OCI-M2 (cell line): ENCODE data around the gene CLIC3.

Source experiments
- DNase-seq: peaks from one replicate; lab custom pipeline; 2025; ENCODE audit not compliant: unreplicated experiment; lab: John Stamatoyannopoulos, UW

Gene CLIC3

DNA sequence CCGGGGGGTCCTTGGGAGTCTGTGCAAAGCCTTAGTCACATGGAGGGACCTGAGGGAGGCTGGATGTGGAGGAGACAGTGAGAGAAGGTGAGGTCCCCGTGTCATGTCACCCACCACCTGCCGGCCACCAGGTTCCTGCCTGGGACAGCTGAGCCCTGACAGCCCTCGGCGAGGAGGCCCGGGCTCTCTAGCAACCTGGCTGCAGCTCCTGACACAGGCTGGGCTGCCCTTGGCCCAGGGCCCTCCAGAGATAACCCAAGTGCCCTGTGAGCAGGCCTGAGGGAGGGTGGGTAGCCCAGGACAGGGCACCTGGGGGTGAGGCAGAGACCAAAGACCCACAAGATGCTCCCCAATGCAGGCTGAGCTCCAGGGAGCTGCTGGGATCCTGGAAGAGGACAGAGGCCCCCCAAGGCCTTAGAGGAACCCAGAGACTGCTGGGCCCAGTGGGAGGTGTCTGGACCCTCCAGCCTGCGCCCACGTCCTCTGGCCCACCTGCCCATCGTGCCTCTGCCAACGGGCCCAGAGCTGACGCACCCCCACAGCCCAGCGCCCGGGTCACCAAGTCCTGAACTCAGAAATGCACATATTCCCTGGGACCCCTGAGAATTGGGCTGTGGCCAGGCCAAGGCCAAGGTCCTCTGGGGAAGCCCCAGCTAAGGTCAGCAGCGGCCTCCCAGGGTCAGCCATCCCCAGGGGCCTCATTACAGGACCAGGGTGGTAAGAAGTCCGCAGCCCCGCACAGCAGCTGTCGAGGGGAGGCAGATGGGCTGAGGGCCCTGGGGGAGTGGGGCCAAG lies 27.8 kb downstream of the CLIC3 start:
- no peak for DNase-seq

DNA sequence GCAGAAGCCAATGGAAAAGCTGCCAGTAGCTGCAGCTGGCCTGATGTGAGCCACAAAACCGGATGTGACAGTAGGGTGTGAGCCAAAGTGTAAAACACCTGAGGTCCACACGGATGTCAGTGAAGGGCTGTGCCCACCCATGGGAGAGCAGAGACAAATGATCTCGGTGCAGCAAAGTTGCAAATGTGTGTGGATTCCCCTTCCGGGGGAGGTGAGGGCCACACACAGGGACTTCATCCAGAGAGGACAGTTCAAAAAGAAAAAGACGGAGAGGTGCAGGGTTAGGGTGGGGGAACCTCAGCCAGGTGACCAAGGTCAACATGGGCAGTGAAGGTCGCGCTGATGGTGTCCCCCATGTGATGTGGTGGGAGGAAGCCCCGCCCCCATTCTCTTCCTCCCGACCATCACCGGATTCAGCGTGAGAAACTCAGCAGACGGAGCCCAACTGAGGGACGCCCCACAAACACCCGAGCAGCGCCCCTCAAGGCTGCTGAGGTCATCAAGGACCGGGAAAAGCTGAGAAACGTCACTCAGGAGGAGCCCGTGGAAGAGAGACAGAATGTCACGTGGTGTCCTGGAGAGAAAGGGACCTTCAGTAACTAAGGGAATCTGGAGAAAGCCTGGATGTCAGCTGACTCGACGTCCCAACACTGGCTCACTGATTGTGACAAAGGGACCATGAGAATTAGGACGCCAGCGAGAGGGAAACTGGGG lies 30.4 kb downstream of the CLIC3 start:
- DNase-seq: no peak

DNA sequence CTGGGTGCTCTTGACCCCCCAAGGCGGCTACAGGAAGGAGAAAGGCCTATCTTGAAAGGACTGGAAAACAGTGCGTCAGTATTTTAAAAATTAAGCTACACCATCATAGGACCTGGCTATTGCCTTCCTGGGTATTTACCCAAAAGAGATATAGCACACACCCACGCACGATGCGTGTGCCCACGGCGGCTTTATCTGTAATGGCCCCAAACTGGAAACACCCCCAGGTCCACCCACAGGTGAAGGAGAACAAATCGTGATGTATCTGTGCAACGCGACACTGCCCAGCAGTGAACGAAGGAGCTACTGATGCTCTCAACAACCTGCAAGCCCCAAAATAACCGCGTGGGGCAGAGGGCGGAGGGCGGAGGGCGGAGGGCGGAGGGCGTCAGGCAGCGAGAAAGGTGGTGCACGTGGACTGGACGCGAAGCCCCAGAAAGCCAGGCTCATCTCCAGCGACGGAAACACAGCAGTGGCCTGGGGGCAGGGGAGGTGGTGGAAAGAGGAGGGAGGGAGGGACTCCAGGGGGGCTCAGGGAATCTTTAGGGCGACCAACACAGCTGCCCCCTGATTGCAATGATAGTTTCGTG lies 31.4 kb downstream of the CLIC3 start:
- DNase-seq: no peak

DNA sequence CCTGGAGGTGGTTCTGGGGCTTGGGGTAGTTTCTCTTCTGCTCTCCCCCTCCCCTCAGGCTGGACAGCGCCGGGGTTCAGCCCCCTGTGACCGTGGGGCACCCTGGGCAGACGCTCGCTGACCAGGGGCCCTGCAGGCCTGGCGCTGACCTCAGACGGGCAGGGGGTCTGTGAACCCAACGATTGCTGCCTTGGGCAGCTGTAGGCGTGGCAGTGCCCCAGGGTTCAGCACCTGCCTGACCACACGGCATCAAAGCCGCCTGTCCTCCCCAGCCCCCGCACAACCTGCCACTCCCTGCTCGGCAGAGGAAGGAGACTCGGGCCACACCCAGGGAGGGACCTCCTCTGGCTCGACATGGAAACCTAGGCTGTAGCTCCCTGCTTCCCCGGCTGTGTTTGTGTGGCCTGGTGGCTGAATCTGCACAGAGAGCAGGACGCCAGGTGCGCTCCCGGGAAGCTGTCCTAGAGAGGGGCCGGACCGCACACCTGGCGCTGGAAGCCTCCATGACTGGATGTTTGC lies 32.1 kb downstream of the CLIC3 start:
- DNase-seq: no peak

DNA sequence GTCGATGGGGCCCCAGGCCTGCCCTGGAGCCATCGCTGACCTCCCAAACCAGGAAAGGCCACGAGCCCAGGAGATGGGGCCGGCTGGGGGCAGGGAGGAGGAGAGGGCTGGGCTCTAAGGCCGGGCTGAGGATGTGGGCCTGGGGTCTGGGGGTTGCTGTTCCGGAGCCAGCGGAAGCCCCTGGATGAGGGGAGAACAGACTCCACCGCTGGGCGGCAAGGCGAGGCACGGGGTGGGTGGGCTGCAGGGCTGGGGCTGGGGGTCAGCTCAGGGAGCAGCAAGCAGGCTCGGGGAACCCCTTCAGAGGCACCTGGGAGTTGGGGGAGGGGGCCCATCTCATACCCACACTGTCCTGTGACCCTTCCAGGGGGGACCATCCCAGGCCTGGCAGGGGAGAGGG lies 32.6 kb downstream of the CLIC3 start:
- no peak for DNase-seq

DNA sequence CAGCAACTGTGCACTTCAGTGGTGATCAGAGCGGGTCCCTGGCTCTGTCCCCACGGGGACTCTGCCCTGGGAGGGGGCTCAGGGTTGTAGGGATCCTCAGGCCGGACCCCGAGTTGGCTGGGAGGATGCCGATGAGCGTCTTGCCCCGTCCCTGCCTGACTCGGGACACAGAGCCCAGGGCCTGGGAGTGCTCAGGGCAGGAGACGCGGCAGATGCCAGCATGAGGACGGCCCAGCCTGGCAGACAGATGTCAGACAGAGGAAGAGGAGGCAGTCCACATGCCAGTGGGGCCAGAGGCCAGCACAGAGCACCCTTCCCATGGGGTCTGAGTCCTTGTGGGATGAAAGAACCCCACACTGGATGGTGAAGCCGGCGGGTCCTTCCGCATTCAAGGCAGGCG lies 33.0 kb downstream of the CLIC3 start:
- no peak for DNase-seq

DNA sequence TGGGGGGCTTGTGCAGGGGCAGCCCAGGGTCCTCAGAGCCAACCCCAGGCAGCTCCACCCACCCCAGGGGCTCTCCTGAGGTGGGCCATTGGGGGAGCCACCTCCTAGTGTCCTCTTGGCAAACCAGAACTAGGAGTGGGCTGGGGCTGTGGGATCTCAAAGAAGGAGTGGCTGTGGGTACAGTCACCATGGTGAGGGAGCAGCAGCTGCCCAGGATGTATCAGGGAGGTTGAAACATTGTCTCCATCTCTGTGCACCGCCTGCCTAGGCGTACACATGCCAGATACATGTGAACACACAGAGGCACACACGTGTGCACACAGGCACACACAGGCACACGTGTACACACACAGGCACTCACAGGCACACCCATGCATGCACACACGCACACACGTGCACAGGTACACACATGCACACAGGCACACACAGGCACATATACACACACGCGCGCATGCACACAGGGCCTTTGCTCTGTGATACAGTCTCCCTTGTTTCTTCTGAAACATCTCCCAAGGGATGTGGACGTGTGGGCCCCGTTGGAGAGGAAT lies 33.6 kb downstream of the CLIC3 start:
- DNase-seq: no peak

DNA sequence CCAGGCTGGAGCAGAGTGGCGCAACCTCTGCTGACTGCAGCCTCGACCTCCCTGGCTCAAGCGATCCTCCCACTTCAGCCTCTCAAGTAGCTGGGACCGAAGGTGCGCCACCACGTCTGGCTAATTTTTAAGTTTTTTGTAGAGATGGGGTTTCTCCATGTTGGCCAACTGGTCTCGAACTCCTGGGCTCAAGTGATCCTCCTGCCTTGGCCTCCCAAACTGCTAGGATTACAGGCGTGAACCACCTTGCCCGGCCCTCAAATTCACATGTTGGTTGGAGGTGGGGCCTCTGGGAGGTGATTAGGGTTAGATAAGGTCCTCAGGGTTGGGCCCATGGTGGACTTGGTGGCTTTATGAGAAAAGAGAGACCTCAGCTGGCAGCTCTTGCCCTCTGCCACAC lies 34.2 kb downstream of the CLIC3 start:
- no peak for DNase-seq

DNA sequence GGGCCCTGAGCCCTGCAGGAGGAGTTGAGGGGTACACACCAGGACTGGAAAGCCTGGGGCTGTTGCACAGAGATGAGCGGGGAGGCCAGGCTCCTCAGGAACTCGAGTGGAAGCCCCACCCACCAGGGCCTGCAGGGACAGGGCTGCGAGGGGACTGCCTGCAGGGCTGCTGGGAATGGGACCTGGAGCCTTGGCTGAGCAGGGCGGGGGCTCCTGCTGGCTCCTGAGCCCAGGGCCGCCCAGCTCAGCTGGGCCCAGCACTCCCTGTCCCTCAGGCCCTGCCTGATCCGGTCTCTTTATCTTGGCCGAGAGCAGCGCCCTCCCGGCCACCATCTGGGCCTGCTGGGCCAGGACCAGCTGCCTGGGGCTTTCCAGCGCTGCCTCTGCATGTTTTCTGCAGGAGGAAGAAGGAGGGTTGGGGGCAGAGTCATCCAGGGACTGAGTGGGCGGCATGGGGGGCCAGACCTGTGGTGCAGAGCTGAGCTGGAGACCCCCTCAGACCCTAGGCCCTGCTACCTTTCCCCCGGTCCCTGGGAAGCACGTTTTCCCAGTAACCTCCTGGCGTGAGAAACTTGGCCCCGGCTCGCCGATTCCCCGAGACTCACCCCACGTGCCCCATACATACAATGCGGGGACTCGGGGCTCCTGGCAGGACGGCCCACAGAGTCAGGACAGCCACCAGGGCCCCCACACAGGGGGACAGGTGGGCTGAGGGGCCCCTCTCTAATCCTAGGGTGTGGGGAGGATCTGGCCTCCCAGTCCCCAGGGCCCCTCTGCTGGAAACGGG lies 34.9 kb downstream of the CLIC3 start:
- no peak for DNase-seq

DNA sequence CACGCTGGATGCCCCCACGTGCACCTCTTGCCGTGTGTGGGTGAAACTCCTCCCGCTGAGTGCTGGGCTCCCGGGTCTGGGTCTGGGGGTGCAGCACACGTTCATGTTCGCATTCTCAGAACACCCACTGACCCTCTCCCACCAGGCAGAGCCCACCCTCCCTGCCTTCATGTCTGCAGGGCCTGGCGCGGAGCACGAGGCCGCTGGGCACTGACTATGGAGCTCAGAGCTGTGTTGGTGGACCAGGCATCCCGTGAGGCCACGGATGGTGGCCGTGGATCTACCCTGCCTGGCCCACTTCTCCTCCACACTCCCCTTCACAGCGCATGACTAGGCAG lies 35.5 kb downstream of the CLIC3 start:
- DNase-seq: no peak

DNA sequence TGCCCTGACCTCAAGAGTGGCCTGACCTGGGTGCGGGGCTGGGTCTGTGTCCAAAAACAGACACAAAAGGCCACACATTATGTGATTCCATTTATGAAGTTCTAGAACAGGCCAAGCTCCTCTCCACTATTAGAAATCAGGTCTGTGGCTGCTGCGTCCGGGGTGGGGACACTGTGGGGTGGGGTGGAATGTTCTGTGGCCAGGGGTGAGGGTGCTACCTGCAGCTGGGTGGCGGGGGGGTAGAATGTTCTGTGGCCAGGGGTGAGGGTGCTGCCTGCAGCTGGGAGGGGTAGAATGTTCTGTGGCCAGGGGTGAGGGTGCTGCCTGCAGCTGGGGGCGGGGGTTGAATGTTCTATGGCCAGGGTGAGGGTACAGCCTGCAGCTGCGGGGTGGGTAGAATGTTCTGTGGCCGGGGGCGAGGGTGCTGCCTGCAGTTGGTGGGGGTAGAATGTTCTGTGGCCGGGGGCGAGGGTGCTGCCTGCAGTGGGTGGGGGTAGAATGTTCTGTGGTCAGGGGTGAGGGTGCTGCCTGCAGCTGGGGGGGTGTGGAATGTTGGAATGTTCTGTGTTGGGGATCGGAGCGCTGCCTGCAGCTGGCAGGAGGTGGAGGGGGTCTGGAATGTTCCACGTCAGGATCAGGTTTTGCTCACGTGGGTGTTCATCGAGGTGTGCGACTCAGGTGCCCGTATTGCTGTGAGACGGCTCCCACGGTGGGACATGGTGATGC lies 36.0 kb downstream of the CLIC3 start:
- no peak for DNase-seq

DNA sequence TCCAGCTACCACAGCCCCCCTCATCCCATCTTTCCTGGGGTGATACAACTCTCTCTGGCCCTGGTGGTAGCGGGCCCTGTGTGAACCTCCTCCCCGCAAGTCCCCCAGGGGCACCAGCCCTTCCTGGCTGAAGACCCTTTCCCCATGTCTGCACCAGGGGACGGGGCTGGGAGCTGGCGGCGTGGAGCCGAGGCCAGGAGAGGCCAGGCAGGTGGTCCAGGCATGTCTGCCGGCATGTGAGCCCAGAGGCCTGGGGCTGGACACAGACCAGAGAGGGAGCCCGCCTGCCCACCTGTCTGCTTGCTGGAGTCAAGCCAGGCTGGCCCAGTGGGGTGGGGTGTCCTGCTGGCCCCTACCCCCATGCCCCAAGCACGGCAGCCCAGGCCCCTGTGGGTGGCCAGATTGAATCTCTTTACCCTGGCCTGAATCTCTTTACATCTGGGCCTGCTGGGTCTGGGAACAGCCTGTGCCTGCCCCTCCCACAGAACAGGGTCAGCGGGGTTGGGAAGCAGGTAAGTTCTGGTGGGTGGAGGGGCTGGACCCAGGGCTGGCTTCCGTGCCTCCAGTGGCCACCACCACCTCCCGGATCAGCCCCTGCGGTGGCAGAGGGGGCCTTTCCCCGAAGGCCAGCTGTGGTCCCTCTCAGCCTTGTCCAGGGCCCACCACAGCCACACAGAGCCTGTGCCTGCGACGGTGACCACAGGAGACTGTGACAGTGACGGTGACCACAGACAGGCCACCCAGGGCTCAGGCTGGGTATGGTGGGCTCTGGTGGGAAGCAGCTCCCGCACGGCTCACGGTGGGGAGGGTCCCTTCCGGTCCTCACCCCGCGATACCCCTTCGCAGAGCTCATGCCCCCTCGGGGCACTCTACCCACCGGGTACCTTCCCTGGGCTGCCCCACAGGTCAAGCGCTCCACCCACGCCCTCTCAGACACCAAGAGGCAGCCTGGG lies 37.2 kb downstream of the CLIC3 start:
- DNase-seq: no peak

DNA sequence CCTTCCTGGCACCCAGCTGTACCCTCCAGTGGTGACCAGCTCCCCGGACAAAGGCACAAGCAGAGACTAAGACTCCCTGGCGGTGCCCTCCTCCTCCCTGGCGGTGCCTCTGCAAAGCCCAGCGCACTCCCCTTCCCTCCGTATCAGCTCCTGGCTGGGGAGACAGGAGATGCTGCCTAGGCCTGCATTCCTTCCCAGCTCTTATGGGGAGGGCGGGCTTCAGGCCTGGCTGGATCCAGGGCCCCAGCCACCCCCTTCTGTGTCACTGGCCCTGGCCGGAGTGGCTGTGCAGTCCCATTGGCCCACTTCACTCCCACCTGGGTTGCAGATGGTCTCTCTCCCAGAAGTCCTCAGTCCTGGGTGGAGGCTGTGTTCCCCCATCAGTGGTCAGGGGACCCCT lies 37.9 kb downstream of the CLIC3 start:
- no peak for DNase-seq

DNA sequence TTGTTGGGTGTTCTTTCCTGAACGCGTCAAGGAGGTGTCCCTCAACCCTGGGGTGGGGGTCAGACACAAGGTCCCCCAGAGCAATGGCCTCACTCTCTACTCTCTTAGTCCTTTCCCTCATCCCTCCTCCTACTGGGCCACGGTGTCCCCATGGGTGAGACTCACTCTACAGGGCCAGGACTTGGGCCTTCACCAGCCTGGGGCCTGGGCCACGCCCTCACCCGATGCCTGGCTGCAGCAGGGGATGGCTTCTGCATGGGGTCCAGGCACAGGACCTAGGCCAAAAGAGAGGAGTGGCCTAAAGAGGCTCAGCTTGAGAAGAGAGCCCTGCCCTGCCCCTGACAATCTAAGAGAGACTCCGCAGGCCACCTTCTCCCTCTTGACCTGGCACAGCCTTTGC lies 38.5 kb downstream of the CLIC3 start:
- DNase-seq: no peak

DNA sequence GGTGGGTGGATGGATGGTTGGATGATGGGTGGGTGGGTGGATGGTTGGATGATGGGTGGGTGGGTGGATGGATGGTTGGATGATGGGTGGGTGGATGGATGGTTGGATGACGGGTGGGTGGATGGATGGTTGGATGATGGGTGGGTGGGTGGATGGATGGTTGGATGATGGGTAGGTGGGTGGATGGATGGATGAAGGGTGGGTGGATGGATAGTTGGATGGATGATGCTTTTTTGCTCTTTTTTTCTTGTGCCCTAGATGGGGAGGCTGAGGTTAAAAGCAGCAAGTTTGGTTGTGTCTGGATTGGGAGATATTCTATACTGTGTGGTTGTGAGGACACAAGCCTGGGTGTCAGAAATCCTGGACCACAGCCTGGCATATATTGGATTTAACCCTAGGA lies 38.9 kb downstream of the CLIC3 start:
- DNase-seq: no peak

DNA sequence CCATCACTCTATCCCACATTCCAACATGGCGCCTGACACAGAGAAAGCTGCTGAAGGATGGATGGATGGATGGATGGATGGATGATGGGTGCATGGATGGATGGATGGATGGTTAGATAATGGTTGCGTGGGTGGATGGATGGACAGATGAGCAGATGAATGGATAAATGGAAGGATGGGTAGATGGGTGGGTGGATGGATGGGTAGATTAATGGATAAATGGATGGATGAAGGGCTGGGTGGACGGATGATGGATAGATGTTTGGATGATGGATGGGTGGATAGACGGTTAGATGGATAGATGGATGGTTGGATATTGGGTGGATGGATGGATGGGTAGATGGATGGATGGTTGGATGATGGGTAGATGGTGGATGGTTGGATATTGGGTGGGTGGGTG lies 39.8 kb downstream of the CLIC3 start:
- DNase-seq: no peak

DNA sequence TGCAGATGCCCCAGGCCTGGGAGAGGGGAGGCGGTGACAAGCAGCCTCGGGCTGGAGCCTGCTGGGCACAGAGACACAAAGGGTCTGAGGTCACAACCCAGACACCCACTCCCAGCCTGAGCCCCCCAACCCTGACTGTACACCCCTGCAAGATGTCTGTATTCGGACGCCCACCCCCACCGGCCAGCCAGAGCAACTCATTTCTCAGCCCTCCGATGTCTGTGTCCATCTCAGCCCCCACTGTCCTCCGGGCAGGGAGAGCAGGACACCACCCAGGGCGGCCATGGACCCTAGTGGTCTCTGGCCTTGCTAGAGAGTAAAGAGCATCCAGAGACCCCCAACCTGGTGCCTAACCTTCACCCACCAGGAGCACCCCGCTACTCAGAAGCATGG lies 40.4 kb downstream of the CLIC3 start:
- DNase-seq: no peak

DNA sequence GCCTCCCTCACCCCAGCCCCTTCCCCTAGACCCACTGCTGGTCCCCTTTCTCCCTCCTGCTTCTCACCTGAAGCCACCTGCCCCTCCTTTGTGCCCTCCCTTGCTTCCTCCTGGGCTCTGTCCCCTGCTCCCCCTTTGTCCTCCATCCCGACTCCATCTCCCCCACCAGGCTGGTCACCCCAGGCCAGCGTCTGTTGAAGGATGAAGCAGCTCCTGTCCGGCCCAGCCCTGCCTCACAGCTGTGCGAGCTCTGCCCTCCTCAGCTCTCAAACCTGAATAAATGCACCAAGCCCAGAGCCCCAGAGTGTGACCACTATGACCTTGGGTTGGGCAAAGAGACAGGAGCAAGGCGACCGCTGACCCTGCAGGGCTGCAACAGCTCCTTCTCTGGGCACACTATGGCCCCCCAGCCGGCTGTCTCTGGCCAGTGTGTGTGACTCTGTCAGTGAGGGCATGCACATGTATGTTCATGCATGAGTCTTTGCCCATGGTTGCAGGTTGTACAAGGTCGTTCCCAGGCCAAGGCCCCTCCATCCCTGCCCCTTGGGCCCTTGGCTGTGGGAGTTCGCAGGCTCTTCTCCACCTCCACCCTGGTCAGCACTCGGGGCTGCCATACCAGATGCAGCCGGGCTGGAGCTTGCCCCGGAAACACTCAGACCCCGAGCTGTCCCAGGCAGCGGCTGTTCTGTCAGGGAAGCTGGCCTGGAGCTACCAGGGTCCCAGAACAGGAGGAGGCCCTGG lies 41.0 kb downstream of the CLIC3 start:
- DNase-seq: no peak
